PC-3 (cell line): Measurements from ENCODE around the gene NAV2. TPM values are rescaled to one million over a fixed set of nuclear protein-coding genes. Genes with fewer than 3 reads are reported as not detected.

Source experiments
- ATAC-seq: fragments of 200-7000 bp; cut with Tn5 transposase; 2 replicates; pipeline ENCODE4 v1.9.1; 2020; ENCODE audit warnings: mild to moderate bottlenecking, moderate library complexity
- BruUV-seq: library from RNA; stranded (reverse); fragments of 400-500 nt; replicated peaks from 2 replicates; lab custom pipeline; 2021; lab: Mats Ljungman, UMichigan
- CTCF ChIA-PET: fragments of 300-600 bp; sonication (Branson Sonifier 250); formaldehyde crosslinking; loops from one replicate; lab custom pipeline; 2022; ENCODE audit warnings: antibody characterized with exemption; lab: Charles Lee
- POLR2A ChIA-PET: fragments of 300-600 bp; sonication (Branson Sonifier 250); formaldehyde crosslinking; loops from one replicate; lab custom pipeline; 2022; ENCODE audit warnings: antibody characterized with exemption; ENCODE audit not compliant: unreplicated experiment; lab: Charles Lee
- DNase-seq: peaks from one replicate; pipeline ENCODE4 v3.0.0-alpha.2; 2015
- H2AFZ ChIP-seq: fragments of 300-600 bp; sonication (generic); 2 replicates; pipeline ENCODE4 v1.6.0; 2016; ENCODE audit warnings: antibody characterized with exemption, low read length
- H3F3A ChIP-seq: fragments of 300-600 bp; sonication (generic); one replicate; pipeline ENCODE4 v1.6.0; 2017; ENCODE audit warnings: antibody characterized with exemption, low read length, control low read depth, mild to moderate bottlenecking; ENCODE audit not compliant: unreplicated experiment
- H3K27ac ChIP-seq: fragments of 300-600 bp; sonication (generic); 2 replicates; pipeline ENCODE4 v1.5.1; 2016; ENCODE audit warnings: mild to moderate bottlenecking, low read length
- H3K27me3 ChIP-seq: fragments of 300-600 bp; sonication (generic); 2 replicates; pipeline ENCODE4 v1.6.1; 2016; ENCODE audit warnings: low read length, mixed read lengths
- H3K36me3 ChIP-seq: fragments of 300-600 bp; sonication (generic); 2 replicates; pipeline ENCODE4 v1.6.1; 2016; ENCODE audit warnings: low read depth, mixed run types, low read length, mixed read lengths
- H3K4me1 ChIP-seq: fragments of 300-600 bp; sonication (generic); 2 replicates; pipeline ENCODE4 v1.5.1; 2016; ENCODE audit warnings: low read length; ENCODE audit not compliant: insufficient read depth
- H3K4me2 ChIP-seq: fragments of 300-600 bp; sonication (generic); 2 replicates; pipeline ENCODE4 v1.6.0; 2016; ENCODE audit warnings: low read length
- H3K4me3 ChIP-seq: fragments of 300-600 bp; sonication (generic); 2 replicates; pipeline ENCODE4 v1.5.1; 2016; ENCODE audit warnings: mild to moderate bottlenecking, low read length, mixed read lengths
- H3K79me2 ChIP-seq: fragments of 300-600 bp; sonication (generic); 2 replicates; pipeline ENCODE4 v1.6.1; 2017; ENCODE audit warnings: low read length, mixed read lengths
- H3K9ac ChIP-seq: fragments of 300-600 bp; sonication (generic); 2 replicates; pipeline ENCODE4 v1.6.0; 2016; ENCODE audit warnings: mild to moderate bottlenecking, low read length
- H3K9me2 ChIP-seq: fragments of 300-600 bp; sonication (generic); replicated peaks from 2 replicates; pipeline ENCODE4 v1.6.1; 2016; ENCODE audit warnings: mixed run types, low read length, mixed read lengths
- H3K9me3 ChIP-seq: fragments of 300-600 bp; sonication (generic); 2 replicates; pipeline ENCODE4 v1.6.1; 2016; ENCODE audit warnings: low read length, mixed read lengths
- H4K20me1 ChIP-seq: fragments of 300-600 bp; sonication (generic); 2 replicates; pipeline ENCODE4 v1.6.1; 2016; ENCODE audit warnings: low read length, mixed read lengths
- CTCF ChIP-seq: fragments of 300-600 bp; sonication (generic); conservative IDR thresholded peaks from 2 replicates; pipeline ENCODE4 v1.5.1; 2017; ENCODE audit warnings: antibody characterized with exemption, low read depth, mild to moderate bottlenecking, low read length
- EZH2 ChIP-seq: fragments of 300-600 bp; sonication (generic); IDR thresholded peaks from one replicate; pipeline ENCODE4 v1.6.1; 2017; ENCODE audit warnings: antibody characterized with exemption, mild to moderate bottlenecking, low read length; ENCODE audit not compliant: unreplicated experiment
- EZH2phosphoT487 ChIP-seq: fragments of 300-600 bp; sonication (generic); IDR thresholded peaks from 2 replicates; pipeline ENCODE4 v1.6.1; 2018; ENCODE audit warnings: mild to moderate bottlenecking, antibody characterized with exemption, low read length, borderline replicate concordance
- intact Hi-C: fragments of 100-400 bp; cut with micrococcal nuclease; formaldehyde crosslinking; loops from 2 replicates; pipeline ENCODE4 v1.9.0; 2023
- total RNA-seq: library from RNA; depleted of rRNA; stranded (reverse); fragments of >200 nt; gene quantifications from 2 replicates; pipeline ENCODE4 v1.2.3, GENCODE V29; 2014

Gene NAV2
- total RNA-seq, 1 experiment from 2014 or later = 10.4 TPM

- H3K4me1 ChIP-seq = peaks cover 12% of the 10 kb centered on the region; the same call in 1 of the 2 replicates
- H3K9ac ChIP-seq = no peak overlapping the region
- H3K36me3 ChIP-seq = no peaks in the 10 kb centered on the region
- no peak overlapping the region for H2AFZ ChIP-seq
- peaks cover 53% of the 10 kb centered on the region for H3K79me2 ChIP-seq
- ATAC-seq (no peak), DNase-seq (no peak)
- ChIA-PET CTCF (no interaction called here), POLR2A (no interaction called here)
- intact Hi-C loops = no loop called here
- H3K27ac ChIP-seq = no peak overlapping the region
- no peaks in the 10 kb centered on the region for H3K27me3 ChIP-seq
- H3K4me3 ChIP-seq = no peak overlapping the region
- no peaks in the 10 kb centered on the region for H3F3A ChIP-seq
- TF ChIP-seq EZH2 (no peak), CTCF (no peak), EZH2phosphoT487 (no peak)
- H3K9me3 ChIP-seq = no peaks in the 10 kb centered on the region
- H4K20me1 ChIP-seq = 0 out of 2 replicates have a peak, but pooled peaks cover 6% of the 10 kb centered on the region
- no peaks in the 10 kb centered on the region for H3K9me2 ChIP-seq
- BruUV-seq = no TSS peak
- no peak overlapping the region for H3K4me2 ChIP-seq
Observed at GRCh38 chr11:19779740-19780139, 67.1 kb downstream of the NAV2 start.

- no peaks in the 10 kb centered on the region for H3K27me3 ChIP-seq
- H4K20me1 ChIP-seq = 0 out of 2 replicates have a peak, but pooled peaks cover 7% of the 10 kb centered on the region
- POLR2A ChIA-PET = no interaction called here
- intact Hi-C loops = no loop called here
- no peak overlapping the region for H3K9ac ChIP-seq
- CTCF ChIA-PET = no interaction called here
- no peak overlapping the region for H3K27ac ChIP-seq
- no peaks in the 10 kb centered on the region for H3K9me2 ChIP-seq
- no peaks in the 10 kb centered on the region for H3K9me3 ChIP-seq
- H3K4me2 ChIP-seq = no peak overlapping the region
- H3F3A ChIP-seq = no peaks in the 10 kb centered on the region
- H3K4me1 ChIP-seq = peaks cover 8% of the 10 kb centered on the region; the same call in 1 of the 2 replicates
- DNase-seq = no peak
- H2AFZ ChIP-seq = no peak overlapping the region
- H3K4me3 ChIP-seq = no peak overlapping the region
- BruUV-seq = no TSS peak
- TF ChIP-seq EZH2 (no peak), EZH2phosphoT487 (no peak), CTCF (no peak)
- H3K79me2 ChIP-seq = peaks cover 47% of the 10 kb centered on the region
- ATAC-seq = no peak
- no peaks in the 10 kb centered on the region for H3K36me3 ChIP-seq
Observed at GRCh38 chr11:19781351-19781750, 68.7 kb downstream of the NAV2 start.

GRCh38 chr11:19785265-19785664, 72.6 kb downstream of the NAV2 start:
- ChIA-PET CTCF (no interaction called here), POLR2A (no interaction called here)
- Histone ChIP-seq H3K9ac (no peak overlapping the region), H3K79me2 (peaks cover 20% of the 10 kb centered on the region; the same call in 1 of the 2 replicates), H3K27me3 (no peaks in the 10 kb centered on the region), H4K20me1 (0 out of 2 replicates have a peak, but pooled peaks cover 3% of the 10 kb centered on the region), H2AFZ (no peak overlapping the region), H3K4me3 (no peak overlapping the region), H3F3A (no peaks in the 10 kb centered on the region), H3K9me2 (no peaks in the 10 kb centered on the region), H3K9me3 (no peaks in the 10 kb centered on the region), H3K4me1 (no peaks in the 10 kb centered on the region), H3K27ac (no peak overlapping the region), H3K4me2 (no peak overlapping the region), H3K36me3 (no peaks in the 10 kb centered on the region)
- no peak for DNase-seq
- intact Hi-C loops = no loop called here
- no TSS peak for BruUV-seq
- no peak for TF ChIP-seq EZH2phosphoT487
- no peak for TF ChIP-seq EZH2
- TF ChIP-seq CTCF = no peak
- ATAC-seq = no peak
